ENCODE data around the gene TNNT2.

Gene TNNT2

DNA sequence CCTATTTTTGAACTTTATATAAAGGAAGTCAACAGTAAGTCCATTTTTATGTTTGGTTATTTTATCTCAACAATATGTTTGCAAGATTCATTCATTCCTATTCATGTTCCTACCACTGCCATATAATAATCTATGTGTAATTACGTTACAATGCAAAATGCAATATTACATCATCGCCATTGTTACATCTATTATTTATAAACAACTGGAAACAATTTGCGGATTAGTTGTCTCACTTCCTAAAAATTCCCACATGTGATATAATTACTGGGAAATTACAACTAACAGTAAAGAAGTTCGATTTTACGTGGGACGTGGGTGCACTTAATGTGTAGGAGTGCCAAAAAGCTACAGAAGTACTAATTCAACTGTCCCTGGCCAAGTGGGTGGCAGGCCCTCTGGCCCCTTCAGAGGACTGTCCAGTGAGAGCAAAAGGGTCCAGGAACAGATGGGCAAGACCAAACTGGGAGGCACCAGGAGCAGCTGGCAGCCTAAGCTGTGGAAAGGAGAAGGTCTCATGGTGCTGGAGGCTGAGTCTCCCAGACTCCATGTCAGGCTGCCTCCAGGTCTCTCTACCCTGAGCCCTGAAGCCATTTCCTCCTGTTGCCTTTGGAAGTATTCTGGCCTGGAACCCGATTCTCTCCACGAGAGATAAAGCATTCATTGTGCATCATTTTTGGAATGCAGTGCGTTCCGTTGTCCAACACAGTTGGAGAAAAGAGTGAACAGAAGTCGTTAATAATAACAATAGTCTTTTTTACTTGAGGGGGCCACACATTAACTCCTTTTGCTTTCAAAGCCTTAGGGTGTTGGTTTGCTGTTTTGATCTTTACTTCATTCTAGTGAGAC, 42.9 kb downstream of the TNNT2 start:
- no peak for DNase-seq (ENCODE audit: low read depth)

DNA sequence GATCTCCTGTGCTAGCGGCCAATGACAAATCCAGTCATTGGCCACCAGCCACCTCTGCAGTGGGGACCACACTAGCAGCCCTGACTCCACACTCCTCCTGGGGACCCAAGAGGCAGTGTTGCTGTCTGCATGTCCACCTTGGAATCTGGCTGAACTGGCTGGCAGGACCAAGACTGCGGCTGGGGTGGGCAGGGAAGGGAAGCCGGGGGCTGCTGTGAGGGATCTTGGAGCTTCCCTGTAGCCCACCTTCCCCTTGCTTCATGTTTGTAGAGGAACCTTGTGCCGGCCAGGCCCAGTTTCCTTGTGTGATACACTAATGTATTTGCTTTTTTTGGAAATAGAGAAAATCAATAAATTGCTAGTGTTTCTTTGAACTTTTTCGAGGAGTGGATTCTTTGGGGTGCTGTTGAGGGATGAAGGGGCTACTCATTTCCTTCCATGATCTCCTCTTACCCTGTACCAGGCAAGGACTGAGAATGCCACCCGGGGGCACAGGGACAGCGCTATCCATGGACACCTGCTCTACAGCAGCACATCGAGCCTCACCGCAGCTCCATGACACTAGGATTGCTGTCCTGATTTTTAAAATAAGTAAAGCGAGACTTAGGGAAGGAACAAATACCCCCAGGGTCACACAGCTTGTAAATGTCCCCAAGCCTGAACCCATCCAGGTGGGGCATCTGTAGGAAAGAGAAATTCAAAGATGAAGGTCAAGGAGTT, 44.7 kb downstream of the TNNT2 start:
- no peak for DNase-seq (ENCODE audit: low read depth)

DNA sequence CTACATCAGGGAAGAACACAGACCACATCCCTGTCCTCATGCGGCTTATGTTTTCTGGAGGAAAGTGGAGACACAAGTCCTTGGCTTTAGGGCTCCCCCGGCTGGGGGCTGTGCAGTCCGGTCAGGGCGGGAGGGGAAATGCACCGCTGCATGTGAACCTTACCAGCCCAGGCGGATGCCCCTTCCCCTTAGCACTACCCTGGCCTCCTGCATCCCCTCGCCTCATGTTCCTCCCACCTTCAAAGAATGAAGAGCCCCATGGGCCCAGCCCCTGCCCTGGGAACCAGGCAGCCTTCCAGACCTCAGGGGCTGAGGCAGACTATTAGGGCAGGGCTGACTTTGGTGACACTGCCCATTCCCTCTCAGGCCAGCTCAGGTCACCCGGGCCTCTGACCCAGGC, 45.5 kb downstream of the TNNT2 start:
- DNase-seq (ENCODE audit: low read depth) = no peak

DNA sequence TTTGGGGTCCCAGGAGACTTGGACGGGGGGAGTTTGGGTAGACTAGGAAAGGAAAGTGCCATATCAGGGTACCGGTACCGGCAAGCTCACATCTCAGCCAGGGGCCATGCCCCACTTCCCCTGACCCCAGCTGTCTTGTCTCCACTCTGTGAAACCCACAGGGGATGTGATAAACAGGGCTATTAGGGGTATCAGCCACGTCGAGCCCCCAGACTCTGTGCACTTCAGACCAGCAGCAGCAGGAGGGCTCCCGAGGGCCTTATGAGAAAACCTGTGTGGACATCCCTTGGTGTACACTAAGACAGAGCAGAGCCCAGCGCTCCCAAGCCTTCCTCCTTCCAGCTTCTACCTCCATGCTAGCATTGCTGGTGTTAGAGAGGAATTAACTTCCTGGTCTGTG, 46.3 kb downstream of the TNNT2 start:
- DNase-seq (ENCODE audit: low read depth) = no peak

DNA sequence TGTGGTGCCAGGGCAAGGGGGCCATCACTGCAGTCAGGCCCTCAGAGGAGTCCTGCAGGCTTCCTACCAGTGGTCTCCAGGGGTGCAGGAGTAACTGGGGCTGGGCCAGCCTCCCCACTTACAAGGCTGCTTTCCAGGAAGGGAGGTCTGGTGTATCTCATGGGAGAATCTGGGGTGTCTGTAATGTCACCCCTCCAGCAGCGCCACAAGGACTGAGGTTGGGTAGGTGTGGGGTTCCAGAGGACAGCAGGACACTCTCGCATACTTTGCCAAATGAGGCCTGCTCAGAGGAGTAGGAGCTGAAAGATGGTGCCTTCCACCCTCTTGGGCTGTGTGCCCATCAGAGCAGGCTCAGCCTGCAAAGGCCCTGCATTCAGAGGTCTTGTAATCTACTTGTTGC, 46.9 kb downstream of the TNNT2 start:
- DNase-seq (ENCODE audit: low read depth) = no peak

DNA sequence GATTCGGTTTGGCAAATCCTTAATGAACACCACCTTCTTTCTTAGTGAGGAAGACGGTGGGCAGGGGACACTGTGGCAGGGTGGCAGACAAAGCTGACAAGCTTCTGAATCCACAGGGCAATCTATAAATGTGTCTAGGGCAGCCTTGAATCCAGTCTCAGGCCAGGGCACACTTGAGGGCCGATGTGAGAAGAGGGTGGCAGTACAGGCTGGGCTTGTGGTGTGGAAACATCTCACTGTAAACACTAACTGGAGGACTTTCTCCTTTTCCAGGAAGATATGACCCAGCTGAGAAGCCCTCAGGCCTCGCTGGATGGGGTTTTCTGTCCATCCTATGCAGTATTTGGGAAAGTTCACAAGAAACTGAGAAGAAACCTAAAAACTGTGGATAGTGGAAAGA, 47.7 kb downstream of the TNNT2 start:
- DNase-seq (ENCODE audit: low read depth) = no peak

DNA sequence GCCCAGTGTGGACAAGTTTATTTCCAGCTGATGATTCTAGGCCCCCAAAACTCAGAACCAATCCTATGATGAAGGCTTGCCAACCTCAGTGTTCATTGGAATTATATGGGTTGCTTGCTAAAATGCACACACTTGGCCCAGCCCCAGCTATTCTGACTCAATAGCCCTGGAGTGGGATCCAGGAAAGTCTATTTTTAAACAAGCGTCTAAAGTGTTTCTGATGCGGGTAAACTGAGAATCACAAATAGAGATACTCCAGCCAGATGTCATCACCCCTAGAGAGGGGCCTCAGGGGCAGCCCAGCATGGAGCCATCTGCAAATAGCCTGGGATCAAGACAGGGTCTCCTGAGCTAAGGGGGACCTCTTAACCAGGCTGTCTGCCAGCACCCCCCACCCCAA, 48.2 kb downstream of the TNNT2 start:
- no peak for DNase-seq (ENCODE audit: low read depth)

DNA sequence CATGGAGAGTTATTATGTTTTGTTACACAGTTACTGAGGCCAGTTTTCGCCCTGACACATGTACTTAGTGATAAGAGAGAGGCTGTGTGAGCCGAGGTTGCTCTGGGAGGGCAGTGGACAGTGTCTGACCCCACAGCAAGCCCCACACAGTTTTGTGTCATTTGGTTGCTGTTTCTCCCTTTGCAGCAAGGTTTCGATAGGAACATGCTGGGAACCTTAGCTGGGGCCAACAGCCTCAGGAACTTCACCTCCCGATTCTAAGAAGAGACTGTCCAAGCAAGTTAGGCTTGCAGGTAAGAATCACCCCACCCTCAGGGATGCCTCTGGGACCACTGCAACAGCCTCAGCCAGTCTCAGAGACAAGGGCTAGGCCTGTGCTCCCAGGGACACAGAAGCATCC, 48.9 kb downstream of the TNNT2 start:
- no peak for DNase-seq (ENCODE audit: low read depth)

DNA sequence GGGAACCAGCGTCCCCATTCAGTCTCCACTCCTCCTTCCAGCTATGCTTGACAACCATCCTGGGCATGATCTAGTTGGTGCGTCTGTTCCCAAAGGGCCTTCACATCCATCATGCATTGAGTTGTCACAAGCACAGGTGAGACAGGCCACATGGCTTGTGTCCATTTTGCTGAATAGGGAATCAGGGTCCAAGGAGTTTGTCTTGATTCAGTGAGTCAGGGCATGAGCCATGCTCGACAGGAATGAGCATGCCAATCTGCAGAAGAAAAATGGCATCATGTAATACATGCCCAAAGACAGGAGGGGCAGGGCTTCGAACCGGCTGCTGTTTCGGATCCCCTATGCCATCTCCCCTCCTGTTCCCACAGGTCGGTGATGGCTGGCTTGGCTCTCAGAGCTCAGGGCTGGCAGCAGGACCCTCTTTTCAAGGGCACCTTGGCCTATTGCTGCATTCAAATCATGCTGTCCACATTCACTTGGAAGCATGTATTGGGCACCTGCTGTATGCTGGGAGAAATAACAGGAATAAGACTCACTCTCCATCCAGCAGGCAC, 49.7 kb downstream of the TNNT2 start:
- no peak for DNase-seq (ENCODE audit: low read depth)

DNA sequence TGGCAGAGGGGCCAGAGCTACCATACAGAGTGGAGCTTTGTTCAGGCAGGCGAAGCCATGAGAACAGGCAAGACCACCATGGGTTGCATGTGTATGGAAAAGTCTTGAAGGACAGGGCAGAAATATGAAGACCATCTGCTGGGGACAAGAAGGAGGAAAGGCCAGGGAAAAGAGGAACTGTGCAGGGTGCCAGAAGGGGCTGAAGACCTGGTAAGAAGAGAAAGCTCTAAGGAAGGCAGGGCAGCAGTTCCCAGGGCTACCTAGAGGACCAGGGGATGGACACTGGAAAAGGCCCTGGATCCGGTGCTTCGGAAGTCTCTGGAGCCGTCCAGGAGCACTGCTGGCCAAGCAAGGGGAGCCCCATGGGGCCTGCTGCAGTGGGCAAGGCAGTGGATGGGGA, 50.8 kb downstream of the TNNT2 start:
- no peak for DNase-seq (ENCODE audit: low read depth)

DNA sequence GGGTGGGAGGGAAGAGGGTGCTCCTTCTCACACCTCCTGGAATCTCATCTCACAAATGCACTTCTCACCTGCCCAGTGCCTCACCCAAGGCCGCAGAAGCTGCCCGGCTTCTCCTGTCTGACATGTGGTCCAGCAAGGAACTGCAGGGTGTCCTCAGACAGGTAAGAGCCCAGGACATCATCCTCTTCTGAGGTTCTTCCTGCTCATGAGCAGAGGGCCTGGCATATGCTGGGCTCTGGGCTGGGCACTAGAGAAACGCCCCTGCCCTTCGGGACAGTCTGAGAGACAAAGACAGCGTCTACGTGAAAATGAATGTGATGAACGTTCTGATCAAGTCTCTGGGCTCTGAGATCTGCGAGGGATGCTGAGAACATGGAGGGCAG, 51.8 kb downstream of the TNNT2 start:
- DNase-seq (ENCODE audit: low read depth) = no peak

DNA sequence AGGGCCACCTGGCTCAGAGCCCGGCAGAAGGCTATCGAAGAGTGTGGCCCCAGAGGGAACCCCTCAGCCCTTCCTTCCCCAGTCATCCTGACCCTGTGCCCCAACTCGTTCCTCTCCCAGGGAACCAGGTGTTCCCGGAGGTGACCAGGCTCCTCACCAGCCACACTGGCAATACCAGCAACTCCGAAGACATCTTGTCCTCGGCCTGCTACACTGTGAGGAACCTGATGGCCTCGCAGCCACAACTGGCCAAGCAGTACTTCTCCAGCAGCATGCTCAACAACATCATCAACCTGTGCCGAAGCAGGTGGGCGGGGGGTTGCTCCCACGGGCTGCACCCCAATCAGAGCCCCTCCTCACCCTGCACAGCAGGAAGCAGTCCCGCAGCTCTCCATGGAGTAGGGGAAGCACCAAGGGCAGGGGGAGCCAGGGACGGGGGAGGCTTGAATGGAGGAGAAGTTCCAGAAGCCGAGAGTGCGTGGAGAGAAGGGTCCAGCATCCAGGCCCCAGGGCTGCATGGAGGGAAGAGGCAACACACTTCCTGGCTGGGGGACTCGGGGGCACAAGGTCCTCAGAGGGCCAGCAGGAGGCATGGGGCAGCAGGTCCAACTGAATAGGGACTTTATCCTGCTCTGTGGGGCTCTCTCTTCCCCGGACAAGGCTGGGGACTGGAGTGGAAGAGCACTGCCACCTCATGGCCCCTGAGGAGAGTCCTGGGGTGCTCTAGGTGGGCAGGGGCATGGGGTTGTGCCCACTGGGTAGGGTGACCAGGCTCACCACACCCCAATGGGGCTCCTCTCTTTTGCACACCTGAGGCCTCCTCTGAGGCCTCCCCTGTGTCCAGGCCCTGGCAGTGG, 52.4 kb downstream of the TNNT2 start:
- DNase-seq (ENCODE audit: low read depth) = no peak

DNA sequence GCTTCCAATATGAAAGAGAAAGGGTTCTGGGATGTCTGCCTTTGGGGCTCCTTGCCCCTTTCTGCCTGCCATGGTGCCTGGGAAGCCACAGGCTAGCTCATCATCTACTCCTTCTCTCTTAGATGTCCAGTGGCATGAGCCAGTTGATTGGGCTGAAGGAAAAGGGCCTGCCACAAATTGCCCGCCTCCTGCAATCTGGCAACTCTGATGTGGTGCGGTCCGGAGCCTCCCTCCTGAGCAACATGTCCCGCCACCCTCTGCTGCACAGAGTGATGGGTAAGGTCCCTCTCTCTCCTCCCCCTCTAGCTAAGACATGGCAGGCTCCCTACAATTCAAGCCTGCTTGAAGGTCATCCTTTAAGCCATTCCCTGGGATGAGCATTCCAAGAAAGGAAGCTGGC, 53.2 kb downstream of the TNNT2 start:
- no peak for DNase-seq (ENCODE audit: low read depth)

DNA sequence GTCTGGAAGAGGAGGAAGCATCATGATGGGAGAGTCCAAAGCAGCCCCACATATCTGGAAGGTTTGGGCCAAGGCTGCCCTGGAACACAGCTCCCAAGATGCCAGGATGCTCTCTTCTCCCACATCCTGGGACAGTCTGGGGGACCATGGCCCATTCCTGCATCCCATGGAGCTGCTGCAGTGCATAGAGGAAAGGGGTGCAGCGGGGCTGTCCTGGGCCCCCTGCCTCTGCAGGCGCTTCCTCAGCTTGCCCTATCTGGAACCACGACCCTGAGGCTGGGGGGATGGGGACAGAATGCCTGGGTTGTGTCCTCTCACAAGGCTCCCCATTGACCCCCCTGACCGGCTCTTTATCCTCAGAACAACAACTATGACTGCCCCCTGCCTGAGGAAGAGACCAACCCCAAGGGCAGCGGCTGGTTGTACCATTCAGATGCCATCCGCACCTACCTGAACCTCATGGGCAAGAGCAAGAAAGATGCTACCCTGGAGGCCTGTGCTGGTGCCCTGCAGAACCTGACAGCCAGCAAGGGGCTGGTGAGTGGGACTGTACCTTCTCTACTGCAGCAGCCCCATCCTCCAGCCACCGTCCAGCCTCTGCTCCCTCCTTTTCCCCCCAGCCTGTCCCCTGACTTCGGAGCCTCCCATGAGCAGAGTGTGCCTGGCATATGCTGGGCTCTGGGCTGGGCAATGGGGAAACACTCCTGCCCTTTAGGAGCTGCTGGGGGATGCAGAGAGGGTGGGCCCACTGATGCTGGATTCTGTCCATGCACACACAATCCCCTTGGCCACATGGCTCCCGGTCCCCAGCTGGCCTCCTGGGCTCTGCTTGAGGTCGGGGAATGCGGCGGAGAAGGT, 54.6 kb downstream of the TNNT2 start:
- no peak for DNase-seq (ENCODE audit: low read depth)

DNA sequence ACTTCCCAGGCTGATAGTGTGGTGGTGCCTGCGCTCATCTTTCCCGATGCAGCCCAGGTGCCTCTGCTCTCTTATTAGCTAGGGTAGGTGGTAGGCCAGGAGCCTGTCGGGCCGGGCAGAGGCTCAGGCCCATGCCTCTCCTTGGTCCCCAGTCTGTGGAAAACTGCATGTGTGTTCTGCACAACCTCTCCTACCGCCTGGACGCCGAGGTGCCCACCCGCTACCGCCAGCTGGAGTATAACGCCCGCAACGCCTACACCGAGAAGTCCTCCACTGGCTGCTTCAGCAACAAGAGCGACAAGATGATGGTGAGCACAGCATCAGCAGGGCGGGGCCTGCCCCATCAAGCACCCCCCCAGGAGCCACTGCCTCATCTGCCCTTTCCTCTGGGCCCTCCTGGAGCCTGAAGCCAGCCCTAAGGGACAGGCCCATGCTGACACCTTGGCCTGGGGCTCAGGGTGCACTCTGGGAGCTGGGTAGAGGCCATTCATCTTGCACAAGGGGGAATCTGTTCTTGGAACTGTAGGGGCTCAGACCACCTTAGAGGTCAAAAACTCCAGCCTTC, 55.6 kb downstream of the TNNT2 start:
- DNase-seq (ENCODE audit: low read depth) = no peak

DNA sequence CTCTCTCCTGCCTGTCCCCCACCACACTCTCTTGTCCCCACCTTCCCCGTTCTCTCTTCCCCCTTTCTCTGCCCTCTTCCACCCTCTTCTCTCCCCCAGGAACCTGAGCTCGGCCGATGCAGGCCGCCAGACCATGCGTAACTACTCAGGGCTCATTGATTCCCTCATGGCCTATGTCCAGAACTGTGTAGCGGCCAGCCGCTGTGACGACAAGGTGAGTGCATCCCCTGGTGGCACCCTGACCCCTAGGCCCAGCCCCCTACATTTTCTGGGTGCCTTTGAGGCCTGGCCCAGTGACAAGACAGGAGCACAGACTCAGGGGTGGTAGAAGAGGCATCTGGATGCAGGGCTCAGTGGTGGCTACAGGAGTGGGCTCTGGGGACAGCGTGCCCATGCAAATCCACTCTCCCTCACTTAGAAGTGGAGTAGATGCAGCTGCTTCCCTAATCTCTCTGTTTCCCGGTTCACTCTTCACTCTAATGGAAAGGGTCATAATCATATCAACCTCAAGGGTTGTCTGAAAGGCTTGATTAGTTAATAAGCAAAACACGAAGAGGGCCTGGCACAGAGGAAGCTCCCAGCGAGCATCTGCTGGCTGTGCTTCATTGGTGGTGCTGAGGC, 57.2 kb downstream of the TNNT2 start:
- no peak for DNase-seq (ENCODE audit: low read depth)

DNA sequence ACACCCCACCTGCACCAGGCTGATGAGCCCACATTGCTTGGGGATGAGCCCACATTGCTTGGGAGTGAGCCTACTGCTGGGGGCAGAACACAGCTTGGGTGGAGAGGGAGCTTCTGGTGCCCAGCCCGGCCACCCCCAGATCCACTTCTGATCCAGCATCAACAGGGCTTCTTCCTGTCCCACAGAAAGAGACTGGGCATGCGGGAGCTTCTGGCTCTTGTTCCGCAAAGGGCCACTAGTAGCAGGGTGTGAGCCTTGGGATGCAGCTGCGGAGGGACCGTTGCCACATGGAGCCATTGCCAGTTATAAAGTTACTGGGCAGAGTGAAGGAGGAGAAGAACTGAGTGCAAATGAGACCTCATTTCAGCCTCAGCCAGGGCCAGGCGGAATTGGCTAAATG, 57.8 kb downstream of the TNNT2 start:
- no peak for DNase-seq (ENCODE audit: low read depth)

DNA sequence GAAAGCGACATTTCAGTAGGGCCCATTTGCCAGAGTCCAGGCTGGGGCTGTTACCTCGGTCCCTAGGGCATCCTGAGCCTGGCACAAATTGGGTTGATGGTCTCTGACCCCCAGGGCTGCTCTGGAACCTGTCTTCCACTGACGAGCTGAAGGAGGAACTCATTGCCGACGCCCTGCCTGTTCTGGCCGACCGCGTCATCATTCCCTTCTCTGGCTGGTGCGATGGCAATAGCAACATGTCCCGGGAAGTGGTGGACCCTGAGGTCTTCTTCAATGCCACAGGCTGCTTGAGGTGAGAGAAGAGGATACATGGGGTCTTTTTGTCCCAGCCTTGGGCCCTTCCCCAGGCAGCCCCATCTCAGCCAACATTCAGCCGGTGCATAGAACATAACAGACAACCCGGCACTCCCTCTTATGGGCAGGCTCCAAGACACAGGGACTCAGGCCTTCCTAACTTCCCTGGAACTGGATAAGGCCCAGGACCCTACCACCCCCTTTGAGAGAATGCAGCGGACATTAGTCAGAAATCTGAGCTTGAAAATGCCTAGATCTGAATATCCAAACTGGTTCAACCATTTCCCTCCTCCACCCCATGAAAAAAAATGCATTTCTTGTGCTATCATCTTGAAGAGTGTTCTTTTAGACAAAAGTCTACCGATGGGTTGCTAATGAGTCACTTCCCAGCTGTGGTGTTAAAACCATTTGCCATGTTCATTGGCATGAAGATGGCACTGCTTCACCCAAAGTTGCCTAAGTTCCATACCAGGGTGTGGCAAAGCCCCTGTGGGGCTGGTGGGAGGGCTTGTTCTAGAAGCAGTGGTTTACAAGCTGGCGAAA, 58.8 kb downstream of the TNNT2 start:
- DNase-seq (ENCODE audit: low read depth) = no peak

DNA sequence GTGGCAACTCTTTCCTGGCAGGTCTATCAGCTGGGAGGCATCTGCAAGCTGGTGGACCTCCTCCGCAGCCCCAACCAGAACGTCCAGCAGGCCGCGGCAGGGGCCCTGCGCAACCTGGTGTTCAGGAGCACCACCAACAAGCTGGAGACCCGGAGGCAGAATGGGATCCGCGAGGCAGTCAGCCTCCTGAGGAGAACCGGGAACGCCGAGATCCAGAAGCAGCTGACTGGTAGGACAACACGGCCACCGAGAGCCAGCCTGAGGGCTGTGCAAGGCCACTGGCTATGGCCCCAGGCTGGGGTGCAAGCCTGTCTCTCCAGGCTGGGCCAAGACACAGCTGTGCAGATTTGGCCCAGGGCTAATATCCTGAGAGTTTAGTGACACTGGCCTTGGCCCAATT, 59.9 kb downstream of the TNNT2 start:
- no peak for DNase-seq (ENCODE audit: low read depth)

DNA sequence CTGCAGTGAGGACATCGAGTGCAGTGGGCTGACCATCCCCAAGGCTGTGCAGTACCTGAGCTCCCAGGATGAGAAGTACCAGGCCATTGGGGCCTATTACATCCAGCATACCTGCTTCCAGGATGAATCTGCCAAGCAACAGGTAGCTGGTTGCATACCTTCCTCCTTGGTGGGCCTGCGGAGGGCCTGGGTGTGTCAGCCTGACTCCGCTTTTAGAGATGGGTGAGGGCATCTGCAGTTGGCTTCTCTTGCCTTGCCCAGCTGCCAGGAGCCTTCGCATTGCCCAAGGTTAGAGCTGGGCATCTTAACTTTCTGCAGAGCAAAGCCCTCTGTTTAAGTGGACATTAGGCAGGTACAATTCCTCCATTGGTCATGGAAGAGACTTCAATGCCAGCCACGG, 60.9 kb downstream of the TNNT2 start:
- no peak for DNase-seq (ENCODE audit: low read depth)

Measured in T follicular helper cell (primary cell).